NCI-H82 treated with DMSO at 0.1 percent for 48 hours (cell line): Measurements from ENCODE around the gene ZNF559.

Experiments used
- DNase-seq: peaks from one replicate; lab custom pipeline; 2025; ENCODE audit not compliant: unreplicated experiment; lab: John Stamatoyannopoulos, UW

The ZNF559 gene

DNA sequence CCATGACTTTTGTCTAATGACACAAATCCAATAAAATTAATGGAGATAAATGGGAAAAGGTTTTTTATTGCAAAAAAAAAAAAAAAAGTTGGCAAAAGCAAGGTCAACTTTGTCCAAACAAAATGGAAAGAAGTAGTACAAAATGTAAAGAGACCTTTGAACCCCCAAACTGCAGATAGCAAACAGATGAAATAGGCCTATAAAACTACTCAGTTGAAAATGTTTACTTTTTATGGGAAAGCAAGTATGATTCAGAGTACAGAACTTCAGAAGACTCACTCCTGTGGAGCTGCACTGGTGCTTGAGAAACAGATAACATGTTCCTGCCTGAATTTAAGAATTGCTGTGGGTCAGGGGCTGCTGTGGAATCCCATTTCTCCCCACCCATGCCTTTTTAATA lies 29.0 kb downstream of the ZNF559 start:
- DNase-seq: no peak

DNA sequence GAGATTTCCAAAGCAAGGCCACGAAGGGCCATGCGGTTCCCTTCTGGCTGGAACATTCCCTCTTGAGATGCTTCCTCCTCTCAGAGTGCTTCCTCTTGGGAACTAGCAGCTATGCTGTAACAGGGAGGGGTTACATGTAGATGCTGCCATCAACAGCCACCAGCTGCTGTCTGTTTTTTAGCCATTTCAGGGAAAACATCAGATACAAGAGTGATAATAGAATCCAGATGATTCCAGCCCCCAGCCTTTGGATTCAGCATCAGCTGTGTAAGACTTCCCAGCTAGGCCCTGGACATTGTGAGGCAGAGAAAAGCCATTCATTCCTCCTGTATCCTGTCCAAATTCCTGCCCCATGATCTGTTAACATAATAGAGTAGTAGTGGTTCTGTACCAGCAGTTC lies 30.7 kb downstream of the ZNF559 start:
- DNase-seq: no peak

DNA sequence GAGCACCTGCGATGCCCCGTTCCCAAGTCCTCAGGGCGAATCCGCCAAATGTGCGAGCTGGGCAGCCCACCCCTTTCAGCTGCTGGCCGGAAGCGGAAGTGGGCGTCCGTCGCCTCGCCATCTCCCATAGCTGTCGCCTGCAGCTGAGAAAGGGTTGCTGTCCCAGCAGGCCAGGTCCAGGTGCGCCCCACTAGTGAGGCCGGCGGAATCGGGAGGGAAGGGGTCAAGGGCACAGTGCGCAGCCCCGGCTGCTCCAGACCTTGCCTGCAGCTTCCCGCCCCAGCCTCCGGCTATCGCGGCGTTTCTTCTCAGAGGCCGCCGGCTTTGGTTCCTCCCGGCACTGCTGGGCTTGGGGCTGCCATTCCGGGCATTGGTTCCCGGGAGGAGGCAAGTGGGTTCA lies 38.9 kb downstream of the ZNF559 start, which contains the start of gene ZNF177:
Gene ZNF177, plus strand, starts transcription at position 109 of the 400 bp plus-strand sequence. CDS start 15,299 bp downstream, outside the sequence.
- DNase-seq: peak; percentile 3

DNA sequence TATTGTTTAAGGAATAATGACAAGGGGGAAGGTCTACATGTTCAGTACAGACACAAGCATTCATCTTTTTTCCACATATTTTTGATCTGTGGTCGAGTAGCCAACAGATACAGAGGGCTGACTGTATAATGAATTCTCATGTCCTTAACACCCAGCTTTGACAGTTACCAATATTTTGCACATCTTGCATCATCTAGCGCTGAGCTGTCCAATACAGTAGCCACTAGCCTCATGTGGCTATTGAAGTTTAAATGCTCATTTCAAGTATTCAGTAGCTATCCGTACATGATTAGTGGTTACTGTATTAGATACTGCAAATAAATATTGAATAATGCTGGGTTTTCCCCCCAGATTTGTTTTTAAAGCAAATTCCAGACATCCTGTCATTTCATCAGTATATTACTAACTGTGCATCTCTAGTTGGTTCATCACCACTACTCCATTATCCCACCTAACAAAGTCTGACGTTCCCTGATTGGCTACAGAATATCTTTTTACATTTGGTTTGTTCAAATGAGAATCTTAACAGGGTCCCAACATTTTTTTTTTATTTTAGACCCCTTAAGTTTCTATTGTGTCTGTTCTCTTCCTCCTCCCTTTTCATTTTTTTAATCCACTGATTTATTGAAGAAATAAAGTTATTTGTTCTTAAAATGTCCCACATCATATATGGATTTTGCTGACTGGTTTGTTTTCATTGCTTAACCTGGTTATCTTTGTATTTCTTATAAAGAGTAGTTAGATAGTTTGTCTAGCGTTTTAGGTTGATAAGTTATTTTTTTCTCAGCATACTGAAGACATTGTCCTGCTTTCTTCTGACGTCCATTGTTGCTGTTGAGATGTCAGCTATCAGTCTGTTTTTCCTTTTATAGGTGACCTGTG lies 47.0 kb downstream of the ZNF559 start:
- no peak for DNase-seq

DNA sequence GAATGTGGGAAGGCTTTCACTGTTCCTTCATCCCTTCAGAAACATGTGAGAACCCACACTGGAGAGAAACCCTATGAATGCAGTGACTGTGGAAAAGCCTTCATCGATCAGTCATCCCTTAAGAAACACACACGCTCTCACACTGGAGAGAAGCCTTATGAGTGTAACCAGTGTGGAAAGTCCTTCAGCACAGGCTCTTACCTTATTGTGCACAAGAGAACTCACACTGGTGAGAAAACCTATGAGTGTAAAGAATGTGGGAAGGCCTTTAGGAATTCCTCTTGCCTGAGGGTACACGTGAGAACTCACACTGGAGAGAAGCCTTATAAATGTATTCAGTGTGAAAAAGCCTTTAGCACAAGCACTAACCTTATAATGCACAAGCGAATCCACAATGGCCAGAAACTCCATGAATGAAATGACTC lies 57.4 kb downstream of the ZNF559 start:
- DNase-seq: no peak
